Measurements from ENCODE around the gene JMJD6.

Gene JMJD6

GRCh38 chr17:76686538-76687297 is 39.7 kb downstream of the JMJD6 start:
- H3K4me3 ChIP-seq = no peak overlapping the region
- H3K27ac ChIP-seq = peak overlapping the region in 11 of 21 experiments; percentile 9 to 87 (median 74)

- H3K4me3 ChIP-seq = no peak overlapping the region
- peak overlapping the region in 1 of 21 experiments; percentile 27 for H3K27ac ChIP-seq
Observed at GRCh38 chr17:76685846-76686245, 40.6 kb downstream of the JMJD6 start.

- H3K27ac ChIP-seq = peak overlapping the region in 2 of 21 experiments; percentile 15 to 27
Observed at GRCh38 chr17:76685366-76685765, 41.0 kb downstream of the JMJD6 start.

GRCh38 chr17:76684756-76685155 is 41.6 kb downstream of the JMJD6 start:
- H3K27ac ChIP-seq = peak overlapping the region in 2 of 21 experiments; percentile 15 to 27
- no peak overlapping the region for H3K4me3 ChIP-seq

More at GRCh38 chr17:76685366-76685765, 41.0 kb downstream of the JMJD6 start:
- H3K4me3 ChIP-seq = no peak overlapping the region

GRCh38 chr17:76683921-76684745 is 42.3 kb downstream of the JMJD6 start:
- Histone ChIP-seq H3K27ac (no peak overlapping the region), H3K4me3 (no peak overlapping the region)

- no peak overlapping the region for H3K4me3 ChIP-seq
- H3K27ac ChIP-seq = peak overlapping the region in 1 of 21 experiments; percentile 53
Observed at GRCh38 chr17:76683011-76683755, 43.2 kb downstream of the JMJD6 start.

GRCh38 chr17:76682296-76682695 is 44.1 kb downstream of the JMJD6 start:
- Histone ChIP-seq H3K27ac (peak overlapping the region in 2 of 21 experiments; percentile 33 to 44), H3K4me3 (no peak overlapping the region)

GRCh38 chr17:76681222-76682137 is 44.9 kb downstream of the JMJD6 start:
- Histone ChIP-seq H3K27ac (peak overlapping the region in 6 of 21 experiments; percentile 2 to 44 (median 29)), H3K4me3 (no peak overlapping the region)

- H3K4me3 ChIP-seq = no peak overlapping the region
- no peak overlapping the region for H3K27ac ChIP-seq
Observed at GRCh38 chr17:76679239-76679638, 47.2 kb downstream of the JMJD6 start.

- Histone ChIP-seq H3K4me3 (no peak overlapping the region), H3K27ac (peak overlapping the region in 5 of 21 experiments; percentile 7 to 68 (median 36))
Observed at GRCh38 chr17:76678330-76678729, 48.1 kb downstream of the JMJD6 start.

- H3K27ac ChIP-seq = peak overlapping the region in 1 of 21 experiments; percentile 68
- H3K4me3 ChIP-seq = no peak overlapping the region
Observed at GRCh38 chr17:76677406-76677805, 49.0 kb downstream of the JMJD6 start.

- H3K27ac ChIP-seq = no peak overlapping the region
- no peak overlapping the region for H3K4me3 ChIP-seq
Observed at GRCh38 chr17:76676629-76677028, 49.8 kb downstream of the JMJD6 start.

GRCh38 chr17:76675648-76676047 is 50.8 kb downstream of the JMJD6 start:
- no peak overlapping the region for H3K27ac ChIP-seq

GRCh38 chr17:76674600-76674999 is 51.8 kb downstream of the JMJD6 start:
- Histone ChIP-seq H3K27ac (no peak overlapping the region), H3K4me3 (no peak overlapping the region)

More at GRCh38 chr17:76675648-76676047, 50.8 kb downstream of the JMJD6 start:
- H3K4me3 ChIP-seq = no peak overlapping the region

GRCh38 chr17:76673729-76674128 is 52.7 kb downstream of the JMJD6 start:
- H3K4me3 ChIP-seq = no peak overlapping the region
- no peak overlapping the region for H3K27ac ChIP-seq

- Histone ChIP-seq H3K27ac (peak overlapping the region in 1 of 21 experiments; percentile 8), H3K4me3 (no peak overlapping the region)
Observed at GRCh38 chr17:76672892-76673291, 53.5 kb downstream of the JMJD6 start.

GRCh38 chr17:76672270-76672851 is 54.0 kb downstream of the JMJD6 start:
- Histone ChIP-seq H3K4me3 (peak overlapping the region; percentile 36 to 66 (median 49)), H3K27ac (peak overlapping the region; percentile 52 to 94 (median 86))

- H3K27ac ChIP-seq = peak overlapping the region; percentile 52 to 94 (median 86)
- peak overlapping the region; percentile 36 to 66 (median 49) for H3K4me3 ChIP-seq
Observed at GRCh38 chr17:76671912-76672262, 54.5 kb downstream of the JMJD6 start.

Measured in skin epidermis (tissue), 12 donors.